ENCODE measurements around the gene TMEM121B.

GRCh38 chr22:17102297-17102667 lies 18.9 kb downstream of the TMEM121B start:
- TF ChIP-seq CTCF (optimal IDR thresholded peaks at IDR 0.05 in 1 of 3, IDR thresholded peaks at IDR 0.05 in 1 of 3, conservative IDR thresholded peaks at IDR 0.05 in 1 of 3; ENCODE audit: extremely low read depth in 1 of 3, insufficient read depth in 2 of 3, low read length in 3 of 3) (no peak), EZH2 (IDR thresholded peaks at IDR 0.05; ENCODE audit: low read length) (no peak)

All from keratinocyte (primary cell).